ENCODE measurements around the gene GABRA5.
"Not testable (repeated sequence)": the region's sequence is repeated elsewhere in the genome, so short reads cannot be mapped to it uniquely, and the experiment has no call there.

GABRA5 gene

GRCh38 chr15:26877831-26878230 lies 11.0 kb downstream of the GABRA5 start:
- DNase-seq (ENCODE audit: low spot score): no peak

GRCh38 chr15:26879706-26880105 lies 12.8 kb downstream of the GABRA5 start:
- no peak for DNase-seq (ENCODE audit: low spot score)

GRCh38 chr15:26882112-26882511 lies 15.2 kb downstream of the GABRA5 start:
- no peak for DNase-seq (ENCODE audit: low spot score)

GRCh38 chr15:26882616-26883365 lies 15.9 kb downstream of the GABRA5 start:
- no peak for DNase-seq (ENCODE audit: low spot score)

GRCh38 chr15:26883466-26883865 lies 16.6 kb downstream of the GABRA5 start:
- no peak for DNase-seq (ENCODE audit: low spot score)

- DNase-seq (ENCODE audit: low spot score): no peak
Measured at GRCh38 chr15:26886566-26886965, 19.7 kb downstream of the GABRA5 start.

- DNase-seq (ENCODE audit: low spot score): no peak
Measured at GRCh38 chr15:26887926-26888666, 21.2 kb downstream of the GABRA5 start.

GRCh38 chr15:26888761-26889160 lies 21.9 kb downstream of the GABRA5 start:
- DNase-seq (ENCODE audit: low spot score): no peak

- DNase-seq (ENCODE audit: low spot score): peak; percentile 71
Measured at GRCh38 chr15:26889298-26889898, 22.5 kb downstream of the GABRA5 start.

- DNase-seq (ENCODE audit: low spot score): no peak
Measured at GRCh38 chr15:26890451-26890850, 23.6 kb downstream of the GABRA5 start.

GRCh38 chr15:26890988-26891387 lies 24.1 kb downstream of the GABRA5 start:
- no peak for DNase-seq (ENCODE audit: low spot score)

- peak; percentile 64 for DNase-seq (ENCODE audit: low spot score)
Measured at GRCh38 chr15:26891448-26892181, 24.8 kb downstream of the GABRA5 start.

GRCh38 chr15:26892182-26892518 lies 25.3 kb downstream of the GABRA5 start:
- no peak for DNase-seq (ENCODE audit: low spot score)

GRCh38 chr15:26892678-26893077 lies 25.8 kb downstream of the GABRA5 start:
- DNase-seq (ENCODE audit: low spot score): no peak

GRCh38 chr15:26893351-26894065 lies 26.6 kb downstream of the GABRA5 start:
- DNase-seq (ENCODE audit: low spot score): no peak

GRCh38 chr15:26894181-26894580 lies 27.3 kb downstream of the GABRA5 start:
- no peak for DNase-seq (ENCODE audit: low spot score)

- not testable (repeated sequence) for DNase-seq (ENCODE audit: low spot score)
Measured at GRCh38 chr15:26895346-26895745, 28.5 kb downstream of the GABRA5 start.

GRCh38 chr15:26899658-26900057 lies 32.8 kb downstream of the GABRA5 start:
- DNase-seq (ENCODE audit: low spot score): no peak

GRCh38 chr15:26901041-26901440 lies 34.2 kb downstream of the GABRA5 start:
- no peak for DNase-seq (ENCODE audit: low spot score)

GRCh38 chr15:26910715-26911114 lies 43.9 kb downstream of the GABRA5 start:
- no peak for DNase-seq (ENCODE audit: low spot score)

- no peak for DNase-seq (ENCODE audit: low spot score)
Measured at GRCh38 chr15:26921433-26921832, 54.6 kb downstream of the GABRA5 start.

- DNase-seq (ENCODE audit: low spot score): no peak
Measured at GRCh38 chr15:26926081-26926480, 59.2 kb downstream of the GABRA5 start.
